GM18511 (cell line): ENCODE results near the gene CES4A.
"Not testable (repeated sequence)": the region's sequence is repeated elsewhere in the genome, so short reads cannot be mapped to it uniquely, and the experiment has no call there.

Experiments used
- ATAC-seq: cut with Tn5 transposase; IDR thresholded peaks from one replicate; pipeline ENCODE4 v1.9.1; 2021; ENCODE audit warnings: mild to moderate bottlenecking, moderate library complexity; ENCODE audit not compliant: unreplicated experiment

CES4A gene

GRCh38 chr16:67041520-67041919 is 53.1 kb downstream of the CES4A start:
- not testable (repeated sequence) for ATAC-seq

DNA sequence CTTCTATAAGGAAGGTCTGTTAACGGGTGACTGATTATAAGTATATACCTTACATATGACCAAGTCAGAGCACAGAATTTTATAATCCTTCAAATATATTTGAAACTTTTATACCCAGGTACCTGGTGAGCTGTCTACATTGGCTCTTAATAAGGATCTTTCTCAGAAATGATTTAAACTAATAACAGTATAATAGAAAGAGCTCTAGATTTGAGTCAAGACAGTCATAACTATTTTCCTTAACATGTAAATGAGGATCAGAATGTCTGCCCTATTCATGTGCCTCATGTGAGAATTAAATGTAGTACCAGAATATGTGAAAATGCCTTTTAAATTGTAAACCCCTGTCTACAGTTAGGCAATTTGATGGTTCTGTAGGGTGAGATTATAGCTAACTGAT is 55.0 kb downstream of the CES4A start:
- no peak for ATAC-seq

- no peak for ATAC-seq
Observed at GRCh38 chr16:67050796-67051195, 62.4 kb downstream of the CES4A start.

DNA sequence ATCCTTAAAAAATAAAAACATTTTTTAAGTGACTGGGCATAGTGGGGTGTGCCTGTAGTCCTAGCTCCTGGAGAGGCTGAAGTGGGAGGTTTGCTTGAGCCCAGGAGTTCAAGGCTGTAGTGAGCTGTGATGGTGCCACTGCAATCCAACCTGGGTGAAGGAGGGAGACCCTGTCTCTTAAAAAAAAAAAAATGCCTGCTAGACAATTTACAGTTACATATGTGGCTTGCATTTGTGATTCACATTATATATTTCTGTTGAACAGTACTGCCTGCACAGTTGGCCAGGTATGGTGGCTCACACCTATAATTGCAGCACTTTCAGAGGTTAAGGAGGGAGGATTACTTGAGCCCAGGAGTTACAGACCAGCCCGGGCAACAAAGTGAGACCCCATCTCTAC is 64.0 kb downstream of the CES4A start:
- no peak for ATAC-seq

DNA sequence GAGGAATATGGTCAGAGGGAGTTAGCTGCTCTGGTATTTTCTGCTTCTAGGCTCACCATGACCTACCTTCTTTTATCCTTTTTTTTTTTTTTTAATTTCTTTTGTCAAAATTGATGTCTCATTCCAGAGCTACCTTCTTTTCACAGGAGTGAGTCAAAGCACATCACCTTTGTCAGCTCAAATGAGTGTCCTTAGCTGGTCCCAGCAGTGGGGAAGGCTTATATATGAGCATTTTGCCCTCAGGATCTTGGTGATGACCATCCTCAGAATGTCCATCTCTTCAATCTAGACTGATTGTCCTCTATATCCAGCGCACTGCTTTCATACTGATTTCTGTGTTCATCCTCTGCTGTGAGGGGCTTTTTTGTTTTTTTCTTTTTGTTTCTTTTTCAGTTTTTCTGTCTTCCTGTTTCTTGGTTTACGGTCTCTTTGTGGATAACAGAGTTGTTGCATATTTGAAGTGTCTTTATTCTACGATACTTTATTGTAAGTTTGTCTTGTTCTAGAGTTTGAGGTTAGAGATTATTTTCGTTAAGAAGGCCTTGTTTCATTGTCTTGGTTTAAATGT is 65.5 kb downstream of the CES4A start:
- no peak for ATAC-seq

DNA sequence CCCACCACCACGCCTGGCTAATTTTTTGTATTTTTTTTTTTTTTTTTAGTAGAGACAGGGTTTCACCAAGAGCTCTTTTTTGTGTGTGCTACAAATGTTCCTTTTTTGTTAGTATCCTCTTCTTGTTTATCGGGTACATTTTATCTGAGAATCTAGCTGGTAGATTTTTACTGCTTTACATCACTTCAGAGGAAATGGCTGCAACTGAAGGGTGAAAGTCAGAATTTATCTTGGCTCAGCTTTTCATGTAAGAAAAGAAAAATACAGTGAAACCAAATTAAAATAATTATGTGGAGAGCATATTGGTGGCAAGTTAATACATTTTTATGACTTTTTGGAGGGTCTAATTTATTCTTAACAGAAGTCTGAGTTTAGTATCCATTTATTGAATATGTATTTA is 66.5 kb downstream of the CES4A start:
- no peak for ATAC-seq

DNA sequence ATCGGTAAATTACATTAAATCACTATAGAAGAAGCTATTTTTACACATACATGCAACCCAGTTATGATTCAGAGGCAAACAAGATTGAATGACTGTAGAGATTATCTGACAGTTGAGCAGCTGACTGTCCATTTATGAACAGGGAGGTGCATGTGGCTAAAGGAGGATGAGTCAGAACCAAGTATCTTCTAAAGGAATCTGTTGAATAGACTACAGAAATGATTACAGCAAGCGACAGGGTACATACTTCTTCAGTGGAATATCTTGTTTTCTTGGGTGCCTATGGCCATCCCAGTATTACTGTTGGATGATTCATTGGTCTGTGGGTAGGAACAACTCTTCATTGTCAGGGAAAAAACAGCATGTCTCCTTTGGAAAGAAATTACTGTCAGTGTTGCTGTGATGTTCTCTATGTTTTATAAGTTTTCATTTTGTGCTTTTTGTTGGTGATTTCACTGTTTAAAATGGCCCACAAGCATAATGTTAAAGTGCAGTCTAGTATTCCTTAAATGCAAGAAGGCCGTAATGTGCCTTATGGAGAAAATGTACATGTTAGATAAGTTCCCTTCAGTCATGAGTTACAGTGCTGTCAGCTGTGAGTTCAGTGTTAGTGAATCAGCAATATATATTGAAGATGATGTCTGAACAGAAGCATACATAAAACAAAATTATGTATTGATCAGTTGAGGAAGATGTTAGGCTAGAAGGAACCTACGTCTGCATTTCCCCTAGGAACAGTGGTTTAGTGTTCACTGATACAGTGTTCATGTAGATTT is 67.5 kb downstream of the CES4A start:
- ATAC-seq, result no peak
